ENCODE data around the gene TEKTIP1.

TEKTIP1 gene

GRCh38 chr19:3556978-3557460, 18.0 kb downstream of the TEKTIP1 start:
- Histone ChIP-seq H3K9ac (ENCODE audit: low read length) (peak overlapping the region; percentile 55; the same call in 1 of the 2 replicates), H3K79me2 (ENCODE audit: insufficient read depth, low read length) (no peaks in the 10 kb centered on the region), H3K4me2 (ENCODE audit: low read length) (peak overlapping the region; percentile 96), H3K27ac (ENCODE audit: low read depth, low read length, poor library complexity, severe bottlenecking) (no peak overlapping the region), H3K36me3 (ENCODE audit: insufficient read depth, low read length) (no peaks in the 10 kb centered on the region), H2AFZ (ENCODE audit: low read length) (no peak overlapping the region), H3K27me3 (ENCODE audit: insufficient read depth, low read length) (no peaks in the 10 kb centered on the region), H3K9me3 (ENCODE audit: low read length) (no peaks in the 10 kb centered on the region), H3K4me3 (ENCODE audit: low read depth, low read length, poor library complexity, severe bottlenecking) (peak overlapping the region; percentile 76), H3K9me2 (ENCODE audit: low read depth, low read length) (no peaks in the 10 kb centered on the region), H3F3A (ENCODE audit: insufficient read depth, low read length) (no peaks in the 10 kb centered on the region), H3K4me1 (ENCODE audit: insufficient read depth, low read length, severe bottlenecking) (peaks cover 43% of the 10 kb centered on the region), H4K20me1 (ENCODE audit: insufficient read depth, low read length) (no peaks in the 10 kb centered on the region)
- TF ChIP-seq CTCF (IDR thresholded peaks at IDR 0.05; ENCODE audit: low read length), result peak; percentile 17; the same call in 1 of the 2 replicates
- no peak for TF ChIP-seq EZH2 (IDR thresholded peaks at IDR 0.05; ENCODE audit: borderline replicate concordance, low read length)

- Histone ChIP-seq H2AFZ (ENCODE audit: low read length) (peak within 1 kb of the TSS; percentile 94; the same call in 1 of the 2 replicates), H3K4me2 (ENCODE audit: low read length) (peak within 1 kb of the TSS; percentile 96), H3F3A (ENCODE audit: insufficient read depth, low read length) (no peaks in the 10 kb centered on the region), H3K79me2 (ENCODE audit: insufficient read depth, low read length) (no peaks in the 10 kb centered on the region), H3K4me1 (ENCODE audit: insufficient read depth, low read length, severe bottlenecking) (peaks cover 40% of the 10 kb centered on the region), H3K27ac (ENCODE audit: low read depth, low read length, poor library complexity, severe bottlenecking) (no peak within 1 kb of the TSS), H3K36me3 (ENCODE audit: insufficient read depth, low read length) (no peaks in the 10 kb centered on the region), H3K27me3 (ENCODE audit: insufficient read depth, low read length) (no peaks in the 10 kb centered on the region), H3K9ac (ENCODE audit: low read length) (peak within 1 kb of the TSS; percentile 74), H3K4me3 (ENCODE audit: low read depth, low read length, poor library complexity, severe bottlenecking) (peak within 1 kb of the TSS; percentile 76), H3K9me3 (ENCODE audit: low read length) (no peaks in the 10 kb centered on the region), H4K20me1 (ENCODE audit: insufficient read depth, low read length) (no peaks in the 10 kb centered on the region), H3K9me2 (ENCODE audit: low read depth, low read length) (no peaks in the 10 kb centered on the region)
- no peak for TF ChIP-seq EZH2 (IDR thresholded peaks at IDR 0.05; ENCODE audit: borderline replicate concordance, low read length)
- no peak for TF ChIP-seq CTCF (IDR thresholded peaks at IDR 0.05; ENCODE audit: low read length)
These were observed 18.7 kb downstream of the TEKTIP1 start, which contains the start of gene MFSD12 for GRCh38 chr19:3557461-3558248. Gene MFSD12 (minus strand): TSS chr19:3557586. CDS start chr19:3557403, 183 bp downstream.

- H4K20me1 ChIP-seq (ENCODE audit: insufficient read depth, low read length), result no peaks in the 10 kb centered on the region
- H3K9ac ChIP-seq (ENCODE audit: low read length), result no peak overlapping the region
- H3K4me3 ChIP-seq (ENCODE audit: low read depth, low read length, poor library complexity, severe bottlenecking), result no peak overlapping the region
- no peaks in the 10 kb centered on the region for H3K4me1 ChIP-seq (ENCODE audit: insufficient read depth, low read length, severe bottlenecking)
- H2AFZ ChIP-seq (ENCODE audit: low read length), result no peak overlapping the region
- no peaks in the 10 kb centered on the region for H3F3A ChIP-seq (ENCODE audit: insufficient read depth, low read length)
- TF ChIP-seq CTCF (IDR thresholded peaks at IDR 0.05; ENCODE audit: low read length), result no peak
- TF ChIP-seq EZH2 (IDR thresholded peaks at IDR 0.05; ENCODE audit: borderline replicate concordance, low read length), result no peak
- H3K4me2 ChIP-seq (ENCODE audit: low read length), result no peak overlapping the region
- no peak overlapping the region for H3K27ac ChIP-seq (ENCODE audit: low read depth, low read length, poor library complexity, severe bottlenecking)
- H3K79me2 ChIP-seq (ENCODE audit: insufficient read depth, low read length), result no peaks in the 10 kb centered on the region
- no peaks in the 10 kb centered on the region for H3K9me3 ChIP-seq (ENCODE audit: low read length)
- H3K9me2 ChIP-seq (ENCODE audit: low read depth, low read length), result no peaks in the 10 kb centered on the region
- no peaks in the 10 kb centered on the region for H3K36me3 ChIP-seq (ENCODE audit: insufficient read depth, low read length)
- peaks cover 4% of the 10 kb centered on the region; the same call in 1 of the 2 replicates for H3K27me3 ChIP-seq (ENCODE audit: insufficient read depth, low read length)
These were observed 24.9 kb downstream of the TEKTIP1 start for GRCh38 chr19:3563709-3564524.
